ENCODE data around the gene TAF4. TPM values are rescaled to one million over a fixed set of nuclear protein-coding genes. Genes with fewer than 3 reads are reported as not detected.
A peak's percentile ranks its signal among the peaks of the same experiment; 100 is the strongest.

Gene TAF4
- total RNA-seq, 4 donors from 2014 or later = 18.9 to 93.5 (median 31.0) TPM

DNA sequence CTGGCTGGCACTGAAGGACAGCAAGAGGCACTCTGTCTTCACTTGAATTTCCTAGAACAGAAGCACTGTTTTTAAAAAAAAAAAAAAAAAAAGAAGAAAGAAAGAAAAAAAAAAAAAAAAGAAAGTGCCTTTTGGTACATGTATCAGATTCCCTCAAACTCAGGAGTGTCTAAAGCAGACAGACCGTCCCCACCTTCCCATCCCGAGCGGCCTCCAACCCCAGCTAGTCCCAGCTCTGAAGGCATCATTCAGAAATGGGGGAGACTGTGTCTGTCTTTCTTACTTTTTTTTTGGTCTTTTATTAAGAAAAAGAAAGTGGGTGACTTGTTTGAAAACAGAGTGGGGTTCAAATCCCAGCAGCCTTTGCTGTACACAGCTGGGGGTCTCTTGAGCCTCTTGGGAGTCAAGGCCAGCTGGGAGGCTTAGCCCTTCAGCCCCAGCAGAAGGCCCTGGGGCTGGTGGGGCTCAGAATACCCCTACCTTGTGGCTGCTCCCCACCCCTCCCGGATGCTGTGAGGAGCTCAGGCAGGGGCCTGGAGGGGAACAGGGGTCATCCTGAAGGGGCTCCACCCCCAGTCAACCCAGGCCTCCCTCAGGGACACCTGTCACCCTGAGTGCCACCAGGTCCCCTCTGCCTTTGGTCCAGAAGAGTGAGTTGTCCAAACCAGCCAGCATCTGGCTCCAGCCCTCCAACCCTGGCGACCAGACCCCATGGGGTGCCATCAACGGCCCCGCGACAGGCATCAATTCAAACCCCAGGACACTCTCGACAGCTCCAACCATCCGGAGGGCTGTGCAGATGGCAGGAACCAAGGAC, 128.3 kb downstream of the TAF4 start:
- no peaks in the 10 kb centered on the region for H3K4me1 ChIP-seq
- no peaks in the 10 kb centered on the region for H3K9me3 ChIP-seq
- H3K27me3 ChIP-seq = no peaks in the 10 kb centered on the region
- no peak overlapping the region for H3K4me3 ChIP-seq
- no peak for TF ChIP-seq POLR2A (IDR thresholded peaks at IDR 0.05)
- no peak for TF ChIP-seq CTCF (IDR thresholded peaks at IDR 0.05)
- H3K27ac ChIP-seq = no peak overlapping the region
- no peak for DNase-seq
- no peaks in the 10 kb centered on the region for H3K36me3 ChIP-seq

DNA sequence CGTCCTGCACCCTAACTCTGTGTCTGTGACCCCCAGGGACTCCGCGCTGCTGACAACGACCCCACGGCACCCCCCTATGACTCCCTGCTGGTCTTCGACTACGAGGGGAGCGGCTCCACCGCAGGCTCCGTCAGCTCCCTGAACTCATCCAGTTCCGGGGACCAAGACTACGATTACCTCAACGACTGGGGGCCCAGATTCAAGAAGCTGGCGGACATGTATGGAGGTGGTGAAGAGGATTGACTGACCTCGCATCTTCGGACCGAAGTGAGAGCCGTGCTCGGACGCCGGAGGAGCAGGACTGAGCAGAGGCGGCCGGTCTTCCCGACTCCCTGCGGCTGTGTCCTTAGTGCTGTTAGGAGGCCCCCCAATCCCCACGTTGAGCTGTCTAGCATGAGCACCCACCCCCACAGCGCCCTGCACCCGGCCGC, 129.0 kb downstream of the TAF4 start:
- no peak for TF ChIP-seq CTCF (IDR thresholded peaks at IDR 0.05)
- no peak for TF ChIP-seq POLR2A (IDR thresholded peaks at IDR 0.05)
- Histone ChIP-seq H3K27me3 (no peaks in the 10 kb centered on the region), H3K4me3 (no peak overlapping the region), H3K4me1 (no peaks in the 10 kb centered on the region), H3K27ac (no peak overlapping the region), H3K9me3 (no peaks in the 10 kb centered on the region), H3K36me3 (no peaks in the 10 kb centered on the region)
- DNase-seq = peak in 1 of 3 donors; percentile 19

- no peaks in the 10 kb centered on the region for H3K4me1 ChIP-seq
- peak in 1 of 3 donors; percentile 31 for DNase-seq
Measured at GRCh38 chr20:61935926-61936700, 129.6 kb downstream of the TAF4 start.

GRCh38 chr20:61934716-61935530, 130.8 kb downstream of the TAF4 start:
- Histone ChIP-seq H3K4me3 (no peak overlapping the region), H3K27ac (no peak overlapping the region), H3K36me3 (no peaks in the 10 kb centered on the region), H3K27me3 (no peaks in the 10 kb centered on the region), H3K4me1 (no peaks in the 10 kb centered on the region), H3K9me3 (no peaks in the 10 kb centered on the region)
- TF ChIP-seq CTCF (IDR thresholded peaks at IDR 0.05) (no peak), POLR2A (IDR thresholded peaks at IDR 0.05) (no peak)
- peak in 1 of 3 donors; percentile 30 for DNase-seq

More at GRCh38 chr20:61935926-61936700, 129.6 kb downstream of the TAF4 start:
- no peak overlapping the region for H3K27ac ChIP-seq
- no peaks in the 10 kb centered on the region for H3K36me3 ChIP-seq
- no peaks in the 10 kb centered on the region for H3K9me3 ChIP-seq
- no peak overlapping the region for H3K4me3 ChIP-seq
- H3K27me3 ChIP-seq = no peaks in the 10 kb centered on the region
- TF ChIP-seq CTCF (IDR thresholded peaks at IDR 0.05) = no peak
- no peak for TF ChIP-seq POLR2A (IDR thresholded peaks at IDR 0.05)

DNA sequence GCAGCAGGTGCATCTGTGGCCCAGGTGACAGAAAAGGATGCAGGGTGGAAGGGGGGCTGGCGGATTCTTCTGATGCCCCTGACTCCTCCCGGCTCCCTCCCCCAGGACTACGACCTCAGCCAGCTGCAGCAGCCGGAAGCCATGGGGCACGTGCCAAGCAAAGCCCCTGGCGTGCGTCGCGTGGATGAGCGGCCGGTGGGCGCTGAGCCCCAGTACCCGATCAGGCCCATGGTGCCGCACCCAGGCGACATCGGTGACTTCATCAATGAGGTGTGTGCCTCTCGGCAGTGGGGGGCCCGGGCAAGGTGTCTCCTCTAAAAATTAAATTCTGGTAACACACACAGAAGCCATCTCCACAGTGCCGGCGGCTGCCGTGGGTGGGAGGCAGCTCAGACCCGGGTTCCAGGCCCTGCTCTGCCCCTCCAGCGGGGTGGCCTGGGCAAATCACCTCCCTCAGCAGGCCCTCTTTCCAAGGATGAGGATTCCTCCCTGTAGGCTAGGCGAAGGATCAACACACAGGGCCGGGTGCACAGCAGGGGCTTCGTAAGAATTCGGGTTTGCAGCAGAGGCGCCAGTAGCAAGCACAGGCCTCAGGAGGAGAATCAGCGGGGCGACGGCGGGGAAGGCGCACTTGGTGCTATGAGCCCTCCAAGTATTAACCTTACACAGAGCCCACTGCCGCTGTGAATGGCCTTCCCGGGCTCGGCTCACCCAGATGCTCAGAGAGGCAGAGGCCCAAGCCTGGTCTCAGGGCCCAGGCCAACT, 131.5 kb downstream of the TAF4 start:
- no peaks in the 10 kb centered on the region for H3K9me3 ChIP-seq
- DNase-seq = peak in 1 of 3 donors; percentile 30
- H3K27ac ChIP-seq = no peak overlapping the region
- no peak overlapping the region for H3K4me3 ChIP-seq
- no peaks in the 10 kb centered on the region for H3K27me3 ChIP-seq
- TF ChIP-seq CTCF (IDR thresholded peaks at IDR 0.05) = no peak
- TF ChIP-seq POLR2A (IDR thresholded peaks at IDR 0.05) = no peak
- no peaks in the 10 kb centered on the region for H3K4me1 ChIP-seq
- H3K36me3 ChIP-seq = no peaks in the 10 kb centered on the region

All from Peyer's patch (tissue), 4 donors.